Right lobe of liver (tissue), 4 donors: ENCODE measurements around the gene HDAC7.

Source experiments
- CTCF ChIP-seq, 4 donors: fragments of 200-600 bp in 3 of 4; fragments of 450-650 bp in 1 of 4; IDR thresholded peaks; one replicate each; pipeline versions ENCODE4 v1.5.1 to v1.8.0; 2016 to 2022; ENCODE audit warnings: antibody characterized with exemption in 4 of 4, mild to moderate bottlenecking in 2 of 4
- POLR2A ChIP-seq: fragments of 450-650 bp; IDR thresholded peaks from one replicate; pipeline ENCODE4 v1.6.1; 2017; ENCODE audit warnings: antibody characterized with exemption, mild to moderate bottlenecking
- donor health status: DM: no; HTN: no; CAD: no.
- donor health status: DM: no; HTN: no; CAD: no.
- donor health status: DM: no; HTN: yes; CAD: no.

GRCh38 chr12:47757364-47757839 lies 62.3 kb downstream of the HDAC7 start:
- no peak for TF ChIP-seq CTCF (IDR thresholded peaks at IDR 0.05)
- no peak for TF ChIP-seq POLR2A
